SK-N-SH treated with all-trans-retinoic acid at 6 μM for 48 hours (cell line): ENCODE measurements around the gene ALG3.

Experiments
- ATAC-seq: fragments of 200-7000 bp; cut with Tn5 transposase; 3 replicates; pipeline ENCODE4 v1.9.1; 2020; ENCODE audit warnings: mild to moderate bottlenecking, moderate library complexity
- ARNTL ChIP-seq: fragments of 450-650 bp; formaldehyde crosslinking; IDR thresholded peaks from 2 replicates; pipeline ENCODE4 v1.5.0; 2020; ENCODE audit warnings: low read depth, mild to moderate bottlenecking, moderate library complexity, borderline replicate concordance
- BACH2 ChIP-seq: fragments of 250-450 bp; sonication (Bioruptor Pico); IDR thresholded peaks from 2 replicates; pipeline ENCODE4 v1.9.0; 2021; ENCODE audit warnings: mild to moderate bottlenecking, borderline replicate concordance
- CSDC2 ChIP-seq: fragments of 250-450 bp; sonication (Bioruptor Pico); IDR thresholded peaks from 2 replicates; pipeline ENCODE4 v1.5.0; 2020; ENCODE audit warnings: mild to moderate bottlenecking, moderate library complexity
- ESRRG ChIP-seq: fragments of 250-450 bp; sonication (Bioruptor Pico); IDR thresholded peaks from 2 replicates; pipeline ENCODE4 v1.6.1; 2021; ENCODE audit warnings: mild to moderate bottlenecking
- GLIS3 ChIP-seq: fragments of 250-450 bp; sonication (Bioruptor Pico); IDR thresholded peaks from 2 replicates; pipeline ENCODE4 v1.5.0; 2020; ENCODE audit warnings: mild to moderate bottlenecking, moderate library complexity
- ISL1 ChIP-seq: fragments of 250-450 bp; sonication (Bioruptor Pico); IDR thresholded peaks from 2 replicates; pipeline ENCODE4 v2.1.2; 2022; ENCODE audit warnings: mild to moderate bottlenecking, moderate library complexity
- OSR1 ChIP-seq: fragments of 250-450 bp; sonication (Bioruptor Pico); IDR thresholded peaks from 2 replicates; pipeline ENCODE4 v1.8.0; 2022; ENCODE audit warnings: moderate library complexity, mild to moderate bottlenecking, inconsistent platforms
- PPARA ChIP-seq: fragments of 250-450 bp; sonication (Bioruptor Pico); IDR thresholded peaks from 2 replicates; pipeline ENCODE4 v1.5.0; 2020; ENCODE audit warnings: mild to moderate bottlenecking, borderline replicate concordance
- RARB ChIP-seq: fragments of 250-450 bp; sonication (Bioruptor Pico); IDR thresholded peaks from 2 replicates; pipeline ENCODE4 v1.8.0; 2021; ENCODE audit warnings: mild to moderate bottlenecking, moderate library complexity
- SNAI2 ChIP-seq: fragments of 250-450 bp; sonication (Bioruptor Pico); IDR thresholded peaks from 2 replicates; pipeline ENCODE4 v1.5.0; 2020; ENCODE audit warnings: mild to moderate bottlenecking, moderate library complexity
- TCF4 ChIP-seq: fragments of 250-450 bp; sonication (Bioruptor Pico); IDR thresholded peaks from 2 replicates; pipeline ENCODE4 v1.8.0; 2021; ENCODE audit warnings: mild to moderate bottlenecking, moderate library complexity, borderline replicate concordance
- TOX ChIP-seq: fragments of 250-450 bp; sonication (Bioruptor Pico); IDR thresholded peaks from 2 replicates; pipeline ENCODE4 v1.8.0; 2021; ENCODE audit warnings: mild to moderate bottlenecking, moderate library complexity, borderline replicate concordance
- TSHZ2 ChIP-seq: fragments of 250-450 bp; sonication (Bioruptor Pico); IDR thresholded peaks from 2 replicates; pipeline ENCODE4 v1.5.0; 2020; ENCODE audit warnings: mild to moderate bottlenecking, moderate library complexity
- ZC3H10 ChIP-seq: fragments of 250-450 bp; sonication (Bioruptor Pico); IDR thresholded peaks from 2 replicates; pipeline ENCODE4 v1.5.1; 2021; ENCODE audit warnings: mild to moderate bottlenecking, moderate library complexity
- ZFP3 ChIP-seq: fragments of 250-450 bp; sonication (Bioruptor Pico); IDR thresholded peaks from 2 replicates; pipeline ENCODE4 v1.5.0; 2020; ENCODE audit warnings: mild to moderate bottlenecking, moderate library complexity
- ZFP30 ChIP-seq: fragments of 450-650 bp; formaldehyde crosslinking; IDR thresholded peaks from 2 replicates; pipeline ENCODE4 v1.5.0; 2022; ENCODE audit warnings: mild to moderate bottlenecking, moderate library complexity
- ZNF565 ChIP-seq: fragments of 450-650 bp; formaldehyde crosslinking; conservative IDR thresholded peaks from 2 replicates; pipeline ENCODE4 v1.5.0; 2020; ENCODE audit warnings: low read depth, mild to moderate bottlenecking, moderate library complexity
- ZNF70 ChIP-seq: fragments of 450-650 bp; formaldehyde crosslinking; IDR thresholded peaks from 2 replicates; pipeline ENCODE4 v1.5.0; 2020; ENCODE audit warnings: mild to moderate bottlenecking, moderate library complexity
- ZNF8 ChIP-seq: fragments of 450-650 bp; formaldehyde crosslinking; IDR thresholded peaks from 2 replicates; pipeline ENCODE4 v1.5.0; 2020; ENCODE audit warnings: mild to moderate bottlenecking, moderate library complexity
- TF ChIP-seq, protein P1 (sequence below): fragments of 250-450 bp; sonication (Bioruptor Pico); IDR thresholded peaks from 2 replicates; pipeline ENCODE4 v1.8.0; 2021; ENCODE audit warnings: low read depth, mild to moderate bottlenecking, moderate library complexity, borderline replicate concordance
- TF ChIP-seq, protein P2 (sequence below): fragments of 250-450 bp; sonication (Bioruptor Pico); IDR thresholded peaks from 2 replicates; pipeline ENCODE4 v1.5.1; 2021; ENCODE audit warnings: mild to moderate bottlenecking, moderate library complexity
- TF ChIP-seq, protein P3 (sequence below): fragments of 250-450 bp; sonication (Bioruptor Pico); IDR thresholded peaks from 2 replicates; pipeline ENCODE4 v1.8.0; 2020; ENCODE audit warnings: mild to moderate bottlenecking, moderate library complexity, borderline replicate concordance

The ALG3 gene

DNA sequence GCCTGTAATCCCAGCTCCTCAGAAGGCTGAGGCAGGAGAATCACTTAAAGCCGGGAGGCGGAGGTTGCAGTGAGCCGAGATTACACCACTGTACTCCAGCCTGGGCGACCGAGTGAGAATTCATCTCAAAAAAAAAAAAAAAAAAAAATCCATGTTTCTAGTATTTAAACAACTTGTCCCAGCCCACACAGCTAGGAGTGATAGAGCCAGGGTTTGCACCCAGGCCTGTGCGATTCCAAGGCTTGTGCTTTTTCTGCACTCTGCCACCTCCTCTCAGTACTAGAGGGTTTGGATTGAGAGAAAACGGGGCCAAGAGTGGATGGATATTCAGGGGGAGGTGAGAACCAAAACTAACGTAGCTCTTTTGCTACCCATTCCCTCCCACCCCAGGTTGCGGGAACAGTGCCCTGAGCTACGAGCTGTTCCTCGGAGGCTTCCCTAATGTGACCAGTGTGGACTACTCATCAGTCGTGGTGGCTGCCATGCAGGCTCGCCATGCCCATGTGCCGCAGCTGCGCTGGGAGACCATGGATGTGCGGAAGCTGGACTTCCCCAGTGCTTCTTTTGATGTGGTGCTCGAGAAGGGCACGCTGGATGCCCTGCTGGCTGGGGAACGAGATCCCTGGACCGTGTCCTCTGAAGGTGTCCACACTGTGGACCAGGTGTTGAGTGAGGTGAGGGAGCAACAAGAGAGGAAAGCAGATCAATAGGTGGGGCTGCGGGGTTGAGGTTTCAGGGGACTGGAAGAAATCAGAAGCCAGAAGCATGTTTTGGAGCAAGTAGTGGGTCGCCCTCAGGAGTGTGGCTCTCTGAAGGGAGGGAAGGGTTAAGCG, 8.5 kb upstream of the ALG3 start:
- TF ChIP-seq TOX: no peak
- no peak for TF ChIP-seq TCF4 (CRISPR knock-in tag)
- no peak for TF ChIP-seq ZFP30 (CRISPR knock-in tag)
- no peak for TF ChIP-seq ARNTL
- TF ChIP-seq, protein P1, sequence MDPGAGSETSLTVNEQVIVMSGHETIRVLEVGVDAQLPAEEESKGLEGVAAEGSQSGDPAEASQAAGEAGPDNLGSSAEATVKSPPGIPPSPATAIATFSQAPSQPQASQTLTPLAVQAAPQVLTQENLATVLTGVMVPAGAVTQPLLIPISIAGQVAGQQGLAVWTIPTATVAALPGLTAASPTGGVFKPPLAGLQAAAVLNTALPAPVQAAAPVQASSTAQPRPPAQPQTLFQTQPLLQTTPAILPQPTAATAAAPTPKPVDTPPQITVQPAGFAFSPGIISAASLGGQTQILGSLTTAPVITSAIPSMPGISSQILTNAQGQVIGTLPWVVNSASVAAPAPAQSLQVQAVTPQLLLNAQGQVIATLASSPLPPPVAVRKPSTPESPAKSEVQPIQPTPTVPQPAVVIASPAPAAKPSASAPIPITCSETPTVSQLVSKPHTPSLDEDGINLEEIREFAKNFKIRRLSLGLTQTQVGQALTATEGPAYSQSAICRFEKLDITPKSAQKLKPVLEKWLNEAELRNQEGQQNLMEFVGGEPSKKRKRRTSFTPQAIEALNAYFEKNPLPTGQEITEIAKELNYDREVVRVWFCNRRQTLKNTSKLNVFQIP (CRISPR knock-in tag): no peak
- TF ChIP-seq ZNF8 (CRISPR knock-in tag): no peak
- TF ChIP-seq ZC3H10 (CRISPR knock-in tag): no peak
- no peak for TF ChIP-seq OSR1 (CRISPR knock-in tag)
- no peak for TF ChIP-seq BACH2 (CRISPR knock-in tag)
- TF ChIP-seq PPARA (CRISPR knock-in tag): no peak
- no peak for TF ChIP-seq SNAI2
- no peak for TF ChIP-seq GLIS3 (CRISPR knock-in tag)
- TF ChIP-seq, protein P2, sequence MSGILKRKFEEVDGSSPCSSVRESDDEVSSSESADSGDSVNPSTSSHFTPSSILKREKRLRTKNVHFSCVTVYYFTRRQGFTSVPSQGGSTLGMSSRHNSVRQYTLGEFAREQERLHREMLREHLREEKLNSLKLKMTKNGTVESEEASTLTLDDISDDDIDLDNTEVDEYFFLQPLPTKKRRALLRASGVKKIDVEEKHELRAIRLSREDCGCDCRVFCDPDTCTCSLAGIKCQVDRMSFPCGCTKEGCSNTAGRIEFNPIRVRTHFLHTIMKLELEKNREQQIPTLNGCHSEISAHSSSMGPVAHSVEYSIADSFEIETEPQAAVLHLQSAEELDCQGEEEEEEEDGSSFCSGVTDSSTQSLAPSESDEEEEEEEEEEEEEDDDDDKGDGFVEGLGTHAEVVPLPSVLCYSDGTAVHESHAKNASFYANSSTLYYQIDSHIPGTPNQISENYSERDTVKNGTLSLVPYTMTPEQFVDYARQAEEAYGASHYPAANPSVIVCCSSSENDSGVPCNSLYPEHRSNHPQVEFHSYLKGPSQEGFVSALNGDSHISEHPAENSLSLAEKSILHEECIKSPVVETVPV (CRISPR knock-in tag): no peak
- no peak for TF ChIP-seq ZNF565
- TF ChIP-seq ZFP3 (CRISPR knock-in tag): no peak
- no peak for ATAC-seq

GRCh38 chr3:184255291-184256039, 6.7 kb upstream of the ALG3 start:
- TF ChIP-seq ARNTL (no peak), GLIS3 (CRISPR knock-in tag) (no peak), TOX (no peak), OSR1 (CRISPR knock-in tag) (no peak), CSDC2 (CRISPR knock-in tag) (no peak), ZNF70 (CRISPR knock-in tag) (no peak), ESRRG (CRISPR knock-in tag) (no peak), TCF4 (CRISPR knock-in tag) (no peak), RARB (CRISPR knock-in tag) (no peak), ZNF565 (no peak), TSHZ2 (no peak), ZFP30 (CRISPR knock-in tag) (no peak), ISL1 (CRISPR knock-in tag) (no peak), ZFP3 (CRISPR knock-in tag) (no peak)
- TF ChIP-seq, protein P1 (CRISPR knock-in tag): no peak
- TF ChIP-seq, protein P3, sequence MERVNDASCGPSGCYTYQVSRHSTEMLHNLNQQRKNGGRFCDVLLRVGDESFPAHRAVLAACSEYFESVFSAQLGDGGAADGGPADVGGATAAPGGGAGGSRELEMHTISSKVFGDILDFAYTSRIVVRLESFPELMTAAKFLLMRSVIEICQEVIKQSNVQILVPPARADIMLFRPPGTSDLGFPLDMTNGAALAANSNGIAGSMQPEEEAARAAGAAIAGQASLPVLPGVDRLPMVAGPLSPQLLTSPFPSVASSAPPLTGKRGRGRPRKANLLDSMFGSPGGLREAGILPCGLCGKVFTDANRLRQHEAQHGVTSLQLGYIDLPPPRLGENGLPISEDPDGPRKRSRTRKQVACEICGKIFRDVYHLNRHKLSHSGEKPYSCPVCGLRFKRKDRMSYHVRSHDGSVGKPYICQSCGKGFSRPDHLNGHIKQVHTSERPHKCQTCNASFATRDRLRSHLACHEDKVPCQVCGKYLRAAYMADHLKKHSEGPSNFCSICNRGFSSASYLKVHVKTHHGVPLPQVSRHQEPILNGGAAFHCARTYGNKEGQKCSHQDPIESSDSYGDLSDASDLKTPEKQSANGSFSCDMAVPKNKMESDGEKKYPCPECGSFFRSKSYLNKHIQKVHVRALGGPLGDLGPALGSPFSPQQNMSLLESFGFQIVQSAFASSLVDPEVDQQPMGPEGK (CRISPR knock-in tag): no peak
- TF ChIP-seq, all 23 proteins: peak for 0
- no peak for ATAC-seq
